RPMI8226 (cell line): ENCODE data around the gene ITPRID1.
"Not testable (repeated sequence)": the region's sequence is repeated elsewhere in the genome, so short reads cannot be mapped to it uniquely, and the experiment has no call there.

ENCODE experiments used
- DNase-seq: peaks from one replicate; pipeline ENCODE4 v3.0.0-alpha.2; 2015

ITPRID1 gene

DNA sequence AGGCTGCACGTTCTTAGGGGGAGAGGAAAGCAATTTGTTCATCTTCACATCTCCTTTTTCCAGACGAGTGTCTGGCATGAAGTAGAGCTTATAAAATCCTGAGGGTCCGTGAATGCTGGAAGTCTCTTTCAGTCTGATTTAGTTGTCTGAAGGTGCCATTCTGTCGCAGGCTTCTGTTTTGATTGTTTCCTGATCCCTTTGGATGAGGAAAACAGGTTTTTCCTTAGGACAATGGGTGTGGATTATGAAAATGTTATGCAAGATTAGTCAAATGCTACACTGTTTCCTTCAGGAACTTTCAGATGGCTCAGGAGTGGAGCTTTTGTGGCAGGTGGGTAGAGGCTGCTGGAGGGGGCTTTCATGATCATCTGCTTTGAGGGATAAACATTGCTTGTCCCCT is at the start of gene ITPRID1:
TSS of gene ITPRID1 (plus strand) at position 301 of the 400 bp plus-strand sequence. CDS start 38,935 bp downstream, outside the sequence.
- no peak for DNase-seq

DNA sequence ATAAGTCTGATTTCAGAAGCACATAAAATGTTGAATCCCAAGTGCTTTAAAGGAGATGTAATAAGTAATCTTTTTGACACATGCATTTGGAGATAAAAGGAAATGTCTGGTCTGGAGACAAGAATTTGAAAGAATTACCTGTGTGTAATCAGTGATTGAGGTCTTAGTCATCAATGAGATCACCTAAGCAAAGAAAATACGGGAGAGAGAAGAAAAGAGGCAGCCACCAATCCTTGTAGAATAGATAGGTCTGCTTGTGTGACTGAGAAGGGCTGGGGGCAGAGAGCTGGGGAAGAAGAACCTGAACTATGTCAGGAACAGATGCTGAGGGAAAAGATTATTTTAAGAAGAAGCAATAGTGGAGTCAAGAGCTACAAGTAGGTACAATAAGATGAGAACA is 49.3 kb upstream of the ITPRID1 start:
- DNase-seq: no peak

DNA sequence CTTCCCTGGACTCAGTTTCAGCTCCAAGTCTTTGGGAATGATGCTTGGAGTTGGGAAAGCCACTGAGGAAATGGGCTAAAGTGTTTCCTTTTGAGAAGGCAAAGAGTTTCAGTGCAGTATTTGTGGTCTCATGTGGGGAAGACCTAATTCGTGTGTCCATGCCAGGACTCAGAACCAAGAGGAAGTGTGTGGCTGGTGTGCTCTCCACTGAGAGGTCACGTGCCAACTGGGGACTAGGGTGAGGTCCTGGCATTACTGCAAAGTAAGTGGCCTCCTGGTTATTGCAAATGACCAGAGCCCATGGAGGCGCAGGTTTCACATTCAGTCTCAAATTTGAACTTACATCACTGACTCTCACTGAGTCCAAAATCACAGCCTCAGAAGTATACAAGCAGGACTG is 48.6 kb upstream of the ITPRID1 start:
- DNase-seq: no peak

DNA sequence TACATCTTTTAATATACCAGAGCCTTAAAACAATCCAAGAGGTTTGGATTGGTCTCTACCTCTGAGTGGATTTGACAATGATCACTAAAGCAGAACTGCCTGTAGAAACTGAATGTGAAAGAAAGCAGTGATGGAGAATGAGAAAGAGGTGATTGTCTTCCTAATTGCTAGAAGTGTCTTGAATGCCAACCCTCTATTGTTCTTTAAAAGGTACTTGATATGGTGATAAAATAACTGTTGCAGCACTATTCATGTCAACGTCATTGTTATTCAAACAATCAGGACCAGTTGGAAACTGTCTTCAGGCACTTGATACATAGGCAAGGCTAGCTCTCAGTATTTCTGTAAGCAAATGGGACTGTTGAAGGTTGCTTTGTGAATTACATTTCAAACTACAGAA is 47.9 kb upstream of the ITPRID1 start:
- DNase-seq: no peak

DNA sequence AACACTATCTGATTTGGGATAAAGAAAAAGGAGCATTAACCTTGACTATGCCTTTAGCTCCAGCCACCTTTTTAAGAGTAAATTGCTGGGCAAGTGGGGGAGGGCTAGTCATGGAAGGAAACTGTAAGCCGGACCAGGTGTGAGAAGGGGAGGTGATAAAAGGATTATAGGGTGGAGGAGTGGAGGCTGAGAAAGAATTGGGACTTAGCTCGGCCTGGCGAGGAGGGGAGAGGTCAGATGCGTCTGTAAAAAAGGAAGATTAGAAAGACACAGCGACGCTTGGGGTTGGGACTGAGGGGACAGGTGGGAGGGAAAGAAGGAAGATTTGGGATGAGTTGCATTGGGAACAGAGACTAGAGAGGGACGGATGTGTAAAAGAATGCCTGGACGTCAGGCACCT is 43.0 kb upstream of the ITPRID1 start:
- DNase-seq: not testable (repeated sequence)

DNA sequence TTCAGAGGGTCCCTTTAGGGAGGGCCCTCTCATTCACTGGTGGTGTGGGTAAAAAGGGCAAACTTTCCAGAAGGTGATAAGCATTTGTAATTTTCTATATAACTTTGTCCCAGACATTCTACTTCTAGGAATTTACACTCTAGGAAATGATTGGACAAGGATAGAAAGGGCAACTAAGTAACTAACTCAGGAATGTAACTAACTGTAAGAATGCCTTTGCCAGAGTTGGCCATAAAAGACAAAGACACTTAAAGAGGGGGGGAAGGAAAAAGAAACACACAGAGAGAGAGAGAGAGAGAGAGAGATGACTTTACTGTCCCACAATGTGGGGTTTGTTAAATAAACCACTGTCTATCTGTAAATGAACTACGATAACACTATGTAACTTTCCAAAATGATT is 38.5 kb upstream of the ITPRID1 start:
- no peak for DNase-seq

DNA sequence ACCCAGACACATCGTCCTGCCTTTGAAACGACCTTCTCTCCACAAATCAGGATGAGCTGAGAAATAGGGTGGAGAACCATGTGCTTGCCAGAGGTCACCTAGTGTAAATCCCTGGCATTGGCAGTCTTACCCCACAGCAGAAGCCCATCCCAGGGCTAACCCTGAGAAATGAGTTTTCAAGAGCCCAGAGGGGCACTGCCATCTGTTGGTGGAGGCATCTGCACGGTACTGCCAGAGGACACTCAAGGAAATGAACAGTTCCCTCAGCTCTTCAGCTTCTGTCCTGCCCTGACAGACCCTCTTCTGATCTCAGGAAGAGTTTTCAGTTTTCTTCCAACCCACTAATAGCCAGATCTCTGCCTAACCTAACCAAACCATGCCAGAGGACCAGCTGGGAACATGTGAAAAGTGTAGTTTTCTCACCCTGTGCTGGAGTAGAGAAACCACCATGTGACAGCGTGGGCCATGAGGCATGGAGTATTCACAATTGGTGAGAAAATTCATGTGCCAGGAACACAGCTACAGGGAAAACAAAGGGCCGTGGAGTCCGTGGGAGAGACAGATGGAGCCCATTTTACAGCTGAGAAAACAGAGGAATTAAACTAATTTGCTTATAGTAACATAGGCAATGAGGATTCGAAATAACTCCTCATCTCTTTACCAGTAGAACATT is 37.7 kb upstream of the ITPRID1 start:
- DNase-seq: no peak

DNA sequence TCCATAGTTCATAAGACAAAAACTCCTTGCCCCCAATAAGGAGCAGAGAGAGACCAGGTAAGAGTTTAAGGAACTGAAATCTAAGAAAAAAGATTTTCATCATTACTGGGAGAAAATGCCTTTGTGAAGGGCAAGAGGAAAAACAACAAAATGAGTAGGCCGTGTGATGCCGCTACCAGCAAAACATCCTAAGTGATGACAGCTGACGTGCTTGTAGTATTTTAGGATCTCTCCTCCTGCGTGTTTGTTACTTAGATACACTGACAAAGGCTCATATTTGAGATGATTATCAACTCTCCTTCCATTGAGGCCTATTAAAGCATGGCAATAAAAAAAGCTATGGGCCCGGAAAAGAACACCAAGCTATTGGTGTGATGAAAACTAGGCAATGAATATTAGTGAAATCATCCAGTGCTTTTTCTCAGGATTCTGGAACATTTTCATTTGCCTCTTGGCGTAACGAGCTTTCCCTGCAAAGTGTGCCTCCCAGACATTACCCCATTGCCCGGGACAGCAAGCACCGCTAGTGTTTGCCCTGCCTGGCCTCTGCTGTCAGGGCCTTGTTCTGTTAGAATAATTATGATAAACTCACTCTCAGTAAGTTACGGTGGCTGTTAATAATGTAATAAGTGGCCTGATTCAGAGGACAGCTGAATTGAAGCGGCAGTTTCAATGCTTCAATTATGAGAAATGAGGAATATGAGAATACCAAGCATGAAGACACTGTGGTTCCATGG is 36.8 kb upstream of the ITPRID1 start:
- no peak for DNase-seq

DNA sequence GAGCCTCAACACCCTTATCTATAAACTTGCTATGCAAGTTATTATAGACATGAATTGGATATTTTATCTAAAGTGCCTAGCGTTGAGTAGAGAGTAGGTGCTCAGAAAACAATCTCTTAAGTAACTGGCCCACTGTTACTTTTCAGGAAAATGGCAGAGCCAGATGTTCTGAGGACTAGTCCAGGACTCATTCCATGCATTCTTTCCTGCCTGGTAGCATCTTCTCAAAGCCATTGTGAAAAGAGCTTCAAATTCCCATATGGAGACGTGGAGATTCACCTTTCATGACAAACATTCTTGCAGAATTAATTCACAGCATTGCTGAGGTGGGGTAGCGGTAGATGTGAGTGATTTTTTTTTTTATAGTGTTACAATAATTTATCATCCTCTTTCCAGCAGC is 35.9 kb upstream of the ITPRID1 start:
- DNase-seq: no peak

DNA sequence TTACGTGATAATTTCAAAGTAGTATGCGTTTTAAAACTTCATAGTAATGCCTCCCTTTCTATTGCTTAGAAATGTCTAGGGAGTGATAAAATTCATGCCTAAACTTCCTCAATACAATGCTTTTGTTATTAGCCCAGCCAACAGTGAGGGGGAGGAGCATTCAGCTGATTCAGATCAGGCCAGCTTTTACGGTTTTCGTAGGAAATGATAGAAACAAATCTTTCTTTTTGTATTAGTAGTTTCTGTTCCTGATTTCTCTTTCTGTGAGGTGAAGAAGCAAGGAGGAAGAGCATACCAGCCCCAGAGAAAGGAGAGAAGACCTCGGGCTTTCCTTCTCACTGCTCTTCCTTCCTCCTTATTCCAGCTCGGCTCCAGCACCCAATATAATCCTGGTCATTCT is 35.2 kb upstream of the ITPRID1 start:
- peak; percentile 20 for DNase-seq

DNA sequence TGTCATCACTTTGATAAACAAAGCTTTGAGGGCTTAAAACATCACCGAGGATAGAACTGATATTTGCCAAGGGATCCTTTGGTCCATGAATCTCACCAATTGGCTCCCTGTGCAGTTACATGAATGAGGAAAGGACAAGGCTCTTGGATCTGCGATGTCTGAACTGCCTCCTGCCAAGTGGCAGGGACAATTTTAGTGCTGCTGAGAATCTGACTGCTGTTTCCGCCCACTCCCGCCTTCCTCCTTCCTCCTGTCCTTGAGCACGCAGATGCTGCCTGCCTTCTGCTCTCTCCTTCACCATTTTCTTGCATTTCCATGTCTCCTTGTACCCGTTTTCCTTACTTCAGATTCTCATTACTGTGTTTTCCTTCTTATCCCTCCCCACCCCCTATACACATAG is 26.8 kb upstream of the ITPRID1 start:
- no peak for DNase-seq

DNA sequence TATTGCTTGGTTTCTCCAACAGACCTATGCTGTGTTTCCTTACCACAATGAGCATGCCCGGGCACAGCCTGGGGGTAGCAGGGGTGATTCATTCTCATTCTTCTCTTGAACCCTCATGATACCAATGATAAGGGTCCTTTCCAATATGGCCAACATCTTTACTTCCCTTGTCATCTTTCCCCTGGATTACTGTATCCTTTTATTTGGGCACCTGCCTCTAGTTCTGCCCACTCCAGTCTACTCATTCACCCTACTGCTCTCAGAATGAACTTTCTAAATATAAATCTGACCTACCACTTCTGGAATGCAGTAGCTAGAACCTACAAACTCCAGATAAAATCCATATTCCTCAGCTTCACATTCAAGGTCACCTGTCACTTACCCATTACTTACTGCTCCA is 26.4 kb upstream of the ITPRID1 start:
- DNase-seq: no peak

DNA sequence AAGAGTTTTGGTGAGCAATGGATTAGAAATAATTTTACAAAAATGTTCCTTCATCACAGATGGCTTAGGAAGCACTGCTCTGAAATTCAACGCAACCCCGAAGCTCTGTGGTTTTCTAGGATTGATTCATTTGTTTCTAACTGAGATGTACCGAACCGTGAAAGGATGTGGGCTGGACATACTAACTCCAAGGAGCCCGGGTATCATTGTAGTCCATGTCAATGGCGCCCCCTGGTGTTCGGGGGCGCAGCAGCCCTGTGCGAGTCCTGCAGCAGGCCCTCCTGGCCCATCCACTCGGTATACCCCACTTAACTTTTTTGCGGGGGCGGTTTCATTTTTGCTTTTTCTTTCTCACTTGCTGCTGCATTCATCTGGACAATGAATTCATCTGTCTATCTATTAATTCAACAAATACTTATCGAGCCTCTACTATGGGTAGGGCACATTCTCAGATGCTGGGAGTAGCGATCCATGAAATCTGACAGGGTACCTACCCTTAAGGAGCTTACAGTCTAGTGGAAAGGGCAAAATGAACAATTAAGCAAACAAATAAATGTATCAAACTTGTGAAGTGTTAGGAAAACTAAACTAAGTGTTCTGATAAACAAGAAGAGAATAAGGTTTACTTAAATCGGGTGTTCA is 25.2 kb upstream of the ITPRID1 start:
- peak; percentile 73 for DNase-seq

DNA sequence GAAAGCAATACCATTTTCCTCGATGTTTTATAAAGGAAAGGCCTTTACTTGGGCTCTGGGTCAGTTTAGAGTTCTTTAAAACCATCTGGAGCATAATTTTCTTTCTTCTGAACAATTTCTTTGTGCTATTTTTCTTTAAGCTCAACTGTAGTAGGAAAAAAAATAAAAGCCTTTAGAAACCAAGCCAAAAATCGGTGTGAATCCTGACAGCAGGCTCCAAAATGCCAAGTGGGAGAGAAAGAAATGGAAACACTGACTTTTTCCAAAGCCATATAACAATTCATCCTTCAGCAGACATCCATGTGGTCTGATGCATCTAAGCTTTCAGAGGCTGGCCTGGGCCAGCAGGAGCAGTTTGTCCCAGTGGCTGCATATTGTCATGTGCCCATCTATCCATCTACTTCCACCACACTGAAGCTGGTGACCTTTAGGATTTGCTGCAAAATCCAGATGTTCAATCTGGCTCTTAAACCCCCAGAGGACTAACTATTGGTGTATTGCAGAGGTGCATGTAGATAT is 23.0 kb upstream of the ITPRID1 start:
- no peak for DNase-seq

DNA sequence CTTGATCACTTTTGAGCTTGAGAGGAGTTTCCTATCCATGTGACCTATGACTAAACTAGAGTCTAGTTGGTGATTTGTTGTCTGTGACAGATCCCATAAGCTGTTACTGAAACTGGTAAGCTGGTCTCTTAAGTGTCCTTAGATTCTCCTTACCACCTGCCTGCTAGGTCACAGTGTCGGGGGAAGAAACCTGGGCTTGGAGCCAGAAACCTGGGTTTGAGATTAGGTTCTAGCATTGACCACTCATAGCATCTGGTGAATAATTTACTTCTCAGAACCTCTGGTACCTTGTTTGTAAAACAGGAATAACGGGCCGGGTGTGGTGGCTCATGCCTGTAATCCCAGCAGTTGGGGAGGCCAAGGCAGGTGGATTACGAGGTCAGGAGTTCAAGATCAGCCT is 21.8 kb upstream of the ITPRID1 start:
- DNase-seq: no peak

DNA sequence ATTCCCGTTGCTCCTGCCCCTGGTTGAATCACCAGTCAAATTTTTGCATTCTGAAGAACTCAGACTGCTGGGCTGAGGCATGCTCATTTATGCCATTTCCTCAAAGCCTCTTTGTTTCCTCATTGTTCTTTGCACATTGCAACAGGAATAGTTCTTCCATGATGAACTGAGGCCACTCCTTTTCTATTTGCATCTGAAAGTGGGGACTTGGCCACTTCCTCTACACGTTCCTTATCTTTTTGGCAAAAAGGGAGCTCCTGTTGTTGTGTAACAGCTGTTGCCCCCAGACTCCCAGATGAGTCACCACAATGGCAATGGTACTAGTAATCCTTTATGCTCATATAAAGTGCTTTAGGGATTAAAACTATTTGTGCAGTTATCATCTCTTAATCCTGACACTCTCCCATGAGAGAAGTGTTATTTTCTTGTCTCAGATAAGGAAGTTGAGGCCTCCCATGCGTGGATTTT is 20.1 kb upstream of the ITPRID1 start:
- no peak for DNase-seq

DNA sequence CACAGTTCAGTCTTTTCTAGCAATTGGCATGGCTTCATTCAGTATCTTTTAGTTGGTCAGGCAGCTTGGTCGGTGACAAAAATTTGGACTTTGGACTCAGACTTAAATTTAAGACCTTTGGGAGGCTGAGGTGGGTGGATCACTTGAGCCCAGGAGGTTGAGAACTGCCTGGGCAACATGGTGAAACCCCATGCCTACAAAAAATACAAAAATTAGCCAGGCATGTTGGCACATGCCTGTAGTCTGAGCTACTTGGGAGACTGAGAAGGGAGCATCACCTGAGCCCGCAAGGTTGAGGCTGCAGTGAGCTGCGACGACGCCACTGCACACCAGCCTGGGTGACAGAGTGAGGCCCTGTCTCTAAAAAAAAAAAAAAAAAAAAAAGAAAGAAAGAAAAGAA is 19.5 kb upstream of the ITPRID1 start:
- DNase-seq: no peak

DNA sequence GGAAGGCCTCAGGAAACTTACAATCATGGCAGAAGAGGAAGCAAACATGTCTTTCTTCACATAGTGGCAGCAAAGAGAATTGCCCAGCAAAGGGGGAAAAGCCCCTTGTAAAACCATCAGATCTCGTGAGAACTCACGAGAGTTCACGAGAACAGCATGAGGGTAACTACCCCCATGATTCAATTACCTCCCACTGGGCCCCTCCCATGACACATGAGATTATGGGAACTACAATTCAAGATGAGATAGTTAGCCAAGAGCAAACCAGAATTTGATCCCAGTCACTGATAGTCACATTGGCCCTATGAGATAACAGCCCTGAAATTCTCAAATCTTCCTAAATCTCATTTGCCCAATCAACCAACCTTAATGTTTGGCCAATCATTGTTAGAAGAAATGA is 18.2 kb upstream of the ITPRID1 start:
- no peak for DNase-seq

DNA sequence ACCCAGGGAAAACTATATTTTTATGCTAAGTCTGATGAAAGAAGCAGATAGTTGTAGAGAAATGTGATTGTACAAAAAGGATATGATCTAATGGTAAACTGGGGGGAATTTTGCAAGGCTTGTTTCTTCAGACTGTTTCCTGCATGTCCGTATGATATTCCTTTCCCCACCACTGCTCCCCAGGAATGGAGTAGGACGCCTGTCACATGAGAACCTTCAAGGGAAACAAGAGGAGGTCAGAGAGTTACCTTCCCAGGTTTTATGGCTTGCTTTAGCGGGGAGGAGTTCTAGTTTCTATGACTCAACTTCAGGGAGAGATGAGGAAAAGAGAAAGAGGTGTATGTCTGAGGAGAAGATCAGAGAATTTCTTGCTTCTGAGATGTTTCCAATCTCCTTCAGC is 16.4 kb upstream of the ITPRID1 start:
- DNase-seq: no peak

DNA sequence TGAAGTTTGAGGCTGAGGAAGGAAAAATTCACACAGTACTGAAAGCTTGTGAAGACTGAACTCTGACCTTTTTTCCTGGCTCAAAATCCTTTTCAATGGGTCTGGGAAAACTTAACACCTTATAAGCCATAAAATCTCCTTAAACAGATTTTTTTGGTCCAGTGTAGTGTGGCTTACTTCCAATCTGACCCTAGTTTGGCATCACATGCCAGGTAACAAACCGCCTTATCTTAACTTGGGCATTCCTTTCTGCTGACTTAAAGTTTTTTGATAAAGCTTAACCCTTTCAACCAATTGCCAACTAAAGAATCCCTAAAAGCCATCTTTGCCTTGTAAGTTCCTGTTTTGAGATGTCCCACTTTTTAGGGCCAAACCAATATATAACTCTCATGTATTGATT is 13.2 kb upstream of the ITPRID1 start:
- DNase-seq: no peak

DNA sequence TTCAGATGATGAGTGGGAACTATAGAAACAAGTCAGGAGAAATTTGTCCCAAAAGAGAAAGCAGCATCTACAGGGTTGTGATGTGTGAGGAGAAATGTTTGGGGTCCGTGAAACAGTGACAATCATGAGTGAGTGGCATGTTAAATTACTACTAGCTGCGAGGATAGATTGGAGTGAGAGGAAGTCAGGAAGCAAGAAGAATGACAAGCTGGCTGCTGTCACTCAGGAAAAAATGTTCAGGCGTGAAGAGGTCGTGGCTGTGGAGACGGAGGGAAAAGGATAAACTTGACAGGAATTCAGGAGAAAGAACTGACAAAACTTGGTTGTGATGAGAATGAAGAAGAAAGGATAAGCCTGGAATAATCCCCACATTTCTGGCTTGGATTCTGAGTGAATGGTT is 5.1 kb upstream of the ITPRID1 start:
- no peak for DNase-seq

DNA sequence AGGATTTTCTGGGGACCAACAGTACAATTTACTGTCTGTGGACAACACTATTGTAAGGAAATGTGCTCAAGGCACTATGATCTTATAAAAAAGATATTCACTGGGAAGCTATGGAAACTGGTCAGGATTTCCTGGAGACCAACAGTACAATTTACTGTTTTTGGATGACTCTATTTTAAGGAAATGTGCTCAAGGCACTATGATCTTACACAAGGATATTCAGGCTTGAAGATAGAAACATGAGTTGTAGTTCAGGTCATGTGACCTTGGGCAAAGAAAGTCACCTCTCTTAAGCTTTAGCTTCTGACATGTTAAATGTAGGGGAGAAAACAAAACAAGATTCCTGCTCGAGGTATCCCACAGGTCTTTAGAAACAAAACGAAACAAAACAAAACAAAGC is 1.7 kb upstream of the ITPRID1 start:
- no peak for DNase-seq

DNA sequence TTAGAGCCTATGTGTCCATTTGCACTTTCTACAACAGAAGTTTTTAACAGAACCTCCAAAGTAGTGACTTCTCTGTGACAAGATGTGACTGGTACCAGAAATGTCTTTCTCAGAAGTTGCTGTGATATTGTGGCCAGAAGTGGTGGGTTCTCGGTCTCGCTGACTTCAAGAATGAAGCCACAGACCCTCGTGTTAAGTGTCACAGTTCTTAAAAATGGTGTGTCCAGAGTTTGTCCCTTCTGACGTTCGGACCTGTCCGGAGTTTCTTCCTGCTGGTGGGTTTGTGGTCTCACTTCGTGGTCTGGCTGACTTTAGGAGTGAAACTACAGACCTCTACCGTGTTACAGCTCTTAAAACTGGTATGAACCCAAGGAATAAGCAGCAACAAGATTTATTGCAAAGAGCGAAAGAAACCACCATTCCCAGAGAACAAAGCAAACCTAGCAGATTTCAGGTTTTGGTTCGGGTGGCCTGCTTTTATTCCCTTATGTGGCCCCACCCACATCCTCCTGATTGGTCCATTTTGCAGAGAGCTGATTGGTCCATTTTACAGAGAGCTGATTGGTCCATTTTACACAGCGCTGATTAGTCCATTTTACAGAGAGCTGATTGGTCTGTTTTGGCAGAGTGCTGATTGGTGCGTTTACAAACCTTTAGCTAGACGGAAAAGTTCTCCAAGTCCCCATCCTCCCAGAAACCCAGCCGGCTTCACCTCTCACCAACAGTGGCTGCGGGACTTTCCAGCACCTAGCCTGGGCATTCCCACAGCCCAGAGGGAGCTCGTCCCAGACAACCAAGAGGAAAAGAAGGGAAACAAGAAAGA is 3.0 kb downstream of the ITPRID1 start:
- no peak for DNase-seq
